SK-N-SH treated with all-trans-retinoic acid at 6 μM for 48 hours (cell line): ENCODE measurements around the gene OBSCN.

Experiments
- ATAC-seq: fragments of 200-7000 bp; cut with Tn5 transposase; 3 replicates; pipeline ENCODE4 v1.9.1; 2020; ENCODE audit warnings: mild to moderate bottlenecking, moderate library complexity
- BACH2 ChIP-seq: fragments of 250-450 bp; sonication (Bioruptor Pico); IDR thresholded peaks from 2 replicates; pipeline ENCODE4 v1.9.0; 2021; ENCODE audit warnings: mild to moderate bottlenecking, borderline replicate concordance
- CREB5 ChIP-seq: fragments of 250-450 bp; sonication (Bioruptor Pico); IDR thresholded peaks from 2 replicates; pipeline ENCODE4 v1.5.1; 2020; ENCODE audit warnings: low read depth, mild to moderate bottlenecking, moderate library complexity
- CSDC2 ChIP-seq: fragments of 250-450 bp; sonication (Bioruptor Pico); IDR thresholded peaks from 2 replicates; pipeline ENCODE4 v1.5.0; 2020; ENCODE audit warnings: mild to moderate bottlenecking, moderate library complexity
- CSRNP3 ChIP-seq: fragments of 250-450 bp; sonication (Bioruptor Pico); IDR thresholded peaks from 2 replicates; pipeline ENCODE4 v1.5.1; 2021; ENCODE audit warnings: mild to moderate bottlenecking, moderate library complexity
- ESRRG ChIP-seq: fragments of 250-450 bp; sonication (Bioruptor Pico); IDR thresholded peaks from 2 replicates; pipeline ENCODE4 v1.6.1; 2021; ENCODE audit warnings: mild to moderate bottlenecking
- GLIS3 ChIP-seq: fragments of 250-450 bp; sonication (Bioruptor Pico); IDR thresholded peaks from 2 replicates; pipeline ENCODE4 v1.5.0; 2020; ENCODE audit warnings: mild to moderate bottlenecking, moderate library complexity
- ISL1 ChIP-seq: fragments of 250-450 bp; sonication (Bioruptor Pico); IDR thresholded peaks from 2 replicates; pipeline ENCODE4 v2.1.2; 2022; ENCODE audit warnings: mild to moderate bottlenecking, moderate library complexity
- RARB ChIP-seq: fragments of 250-450 bp; sonication (Bioruptor Pico); IDR thresholded peaks from 2 replicates; pipeline ENCODE4 v1.8.0; 2021; ENCODE audit warnings: mild to moderate bottlenecking, moderate library complexity
- SNAI2 ChIP-seq: fragments of 250-450 bp; sonication (Bioruptor Pico); IDR thresholded peaks from 2 replicates; pipeline ENCODE4 v1.5.0; 2020; ENCODE audit warnings: mild to moderate bottlenecking, moderate library complexity
- TCF4 ChIP-seq: fragments of 250-450 bp; sonication (Bioruptor Pico); IDR thresholded peaks from 2 replicates; pipeline ENCODE4 v1.8.0; 2021; ENCODE audit warnings: mild to moderate bottlenecking, moderate library complexity, borderline replicate concordance
- TOX ChIP-seq: fragments of 250-450 bp; sonication (Bioruptor Pico); IDR thresholded peaks from 2 replicates; pipeline ENCODE4 v1.8.0; 2021; ENCODE audit warnings: mild to moderate bottlenecking, moderate library complexity, borderline replicate concordance
- ZC3H10 ChIP-seq: fragments of 250-450 bp; sonication (Bioruptor Pico); IDR thresholded peaks from 2 replicates; pipeline ENCODE4 v1.5.1; 2021; ENCODE audit warnings: mild to moderate bottlenecking, moderate library complexity
- ZFP3 ChIP-seq: fragments of 250-450 bp; sonication (Bioruptor Pico); IDR thresholded peaks from 2 replicates; pipeline ENCODE4 v1.5.0; 2020; ENCODE audit warnings: mild to moderate bottlenecking, moderate library complexity
- ZFP30 ChIP-seq: fragments of 450-650 bp; formaldehyde crosslinking; IDR thresholded peaks from 2 replicates; pipeline ENCODE4 v1.5.0; 2022; ENCODE audit warnings: mild to moderate bottlenecking, moderate library complexity
- ZNF565 ChIP-seq: fragments of 450-650 bp; formaldehyde crosslinking; conservative IDR thresholded peaks from 2 replicates; pipeline ENCODE4 v1.5.0; 2020; ENCODE audit warnings: low read depth, mild to moderate bottlenecking, moderate library complexity
- ZNF70 ChIP-seq: fragments of 450-650 bp; formaldehyde crosslinking; IDR thresholded peaks from 2 replicates; pipeline ENCODE4 v1.5.0; 2020; ENCODE audit warnings: mild to moderate bottlenecking, moderate library complexity
- ZNF8 ChIP-seq: fragments of 450-650 bp; formaldehyde crosslinking; IDR thresholded peaks from 2 replicates; pipeline ENCODE4 v1.5.0; 2020; ENCODE audit warnings: mild to moderate bottlenecking, moderate library complexity
- TF ChIP-seq, protein P1 (sequence below): fragments of 250-450 bp; sonication (Bioruptor Pico); IDR thresholded peaks from 2 replicates; pipeline ENCODE4 v1.8.0; 2020; ENCODE audit warnings: mild to moderate bottlenecking, moderate library complexity, borderline replicate concordance
- TF ChIP-seq, protein P2 (sequence below): fragments of 250-450 bp; sonication (Bioruptor Pico); IDR thresholded peaks from 2 replicates; pipeline ENCODE4 v1.5.0; 2020; ENCODE audit warnings: mild to moderate bottlenecking, moderate library complexity
- TF ChIP-seq, protein P3 (sequence below): fragments of 250-450 bp; sonication (Bioruptor Pico); IDR thresholded peaks from 2 replicates; pipeline ENCODE4 v1.8.0; 2021; ENCODE audit warnings: low read depth, mild to moderate bottlenecking, moderate library complexity, borderline replicate concordance

Gene OBSCN

GRCh38 chr1:228172591-228173527 lies 35.0 kb upstream of the OBSCN start:
- no peak for TF ChIP-seq CSDC2
- ATAC-seq = no peak

DNA sequence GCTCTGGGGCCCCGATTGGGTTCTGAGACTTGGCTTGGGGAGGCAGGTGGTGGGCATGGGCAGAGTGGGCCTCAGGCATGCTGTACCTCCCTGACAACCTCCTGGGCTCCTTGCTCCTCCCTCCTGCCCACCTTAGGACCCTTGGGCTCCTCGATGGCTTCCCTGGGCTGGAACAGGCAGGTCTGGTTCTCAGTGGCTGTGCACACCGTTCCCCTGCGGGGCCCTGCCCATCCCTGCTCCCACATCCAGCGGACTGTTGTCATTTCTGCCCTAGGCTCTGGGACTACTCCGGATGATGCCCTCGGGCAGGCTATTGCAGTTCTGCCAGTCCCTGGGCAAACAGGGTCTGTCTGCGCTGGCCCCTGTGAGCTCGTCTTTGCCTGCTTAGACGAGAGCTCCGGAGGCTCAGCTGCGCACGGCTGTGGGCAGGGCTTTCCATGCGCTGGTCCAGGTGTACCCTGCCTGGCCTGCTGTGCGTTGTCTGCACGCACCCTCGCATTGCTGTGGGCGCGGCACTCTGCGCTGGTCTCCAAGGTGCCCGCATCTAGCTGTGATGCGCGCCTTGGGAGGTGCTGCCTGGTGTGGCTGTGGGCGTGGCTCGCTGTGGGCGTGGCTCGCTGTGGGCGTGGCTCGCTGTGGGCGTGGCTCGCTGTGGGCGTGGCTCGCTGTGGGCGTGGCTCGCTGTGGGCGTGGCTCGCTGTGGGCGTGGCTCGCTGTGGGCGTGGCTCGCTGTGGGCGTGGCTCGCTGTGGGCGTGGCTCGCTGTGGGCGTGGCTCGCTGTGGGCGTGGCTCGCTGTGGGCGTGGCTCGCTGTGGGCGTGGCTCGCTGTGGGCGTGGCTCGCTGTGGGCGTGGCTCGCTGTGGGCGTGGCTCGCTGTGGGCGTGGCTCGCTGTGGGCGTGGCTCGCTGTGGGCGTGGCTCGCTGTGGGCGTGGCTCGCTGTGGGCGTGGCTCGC lies 34.0 kb upstream of the OBSCN start:
- peak; percentile 33 for ATAC-seq

DNA sequence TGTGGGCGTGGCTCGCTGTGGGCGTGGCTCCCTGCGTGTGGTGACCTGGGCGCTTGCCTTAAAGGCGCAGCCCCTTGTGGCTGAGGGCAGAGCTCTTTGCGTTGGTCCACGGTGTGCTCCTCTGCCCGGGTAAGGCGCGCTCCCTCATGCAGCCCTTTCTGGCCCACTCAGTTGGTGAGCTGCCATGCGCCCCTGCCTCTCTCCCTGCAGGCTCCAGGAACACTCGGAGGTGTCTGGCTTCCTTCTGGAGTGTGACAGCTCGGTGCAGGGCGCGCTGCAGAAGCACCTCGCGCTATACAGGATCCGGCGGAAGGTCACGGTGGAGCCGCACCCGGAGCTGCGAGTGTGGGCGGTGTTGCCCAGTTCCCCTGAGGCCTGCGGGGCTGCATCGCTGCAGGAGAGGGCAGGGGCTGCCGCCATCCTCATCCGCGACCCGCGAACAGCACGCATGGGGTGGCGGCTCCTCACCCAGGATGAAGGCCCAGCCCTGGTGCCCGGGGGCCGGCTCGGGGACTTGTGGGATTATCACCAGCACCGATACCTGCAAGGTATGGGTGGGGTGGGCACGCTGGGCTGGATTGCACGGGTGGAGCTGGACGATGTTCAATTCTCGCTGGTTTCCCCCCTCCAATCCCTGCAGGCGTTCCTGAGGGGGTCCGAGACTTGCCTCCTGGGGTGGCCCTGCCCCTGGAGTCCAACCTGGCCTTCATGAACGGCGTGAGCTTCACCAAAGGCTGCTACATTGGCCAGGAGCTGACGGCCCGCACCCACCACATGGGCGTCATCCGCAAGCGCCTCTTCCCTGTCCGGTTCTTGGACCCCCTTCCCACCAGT lies 33.1 kb upstream of the OBSCN start:
- ATAC-seq = peak; percentile 28
- TF ChIP-seq TCF4 (no peak), ZC3H10 (no peak), ISL1 (no peak), RARB (CRISPR knock-in tag) (no peak), ZNF565 (no peak), CSRNP3 (CRISPR knock-in tag) (no peak), ZNF70 (CRISPR knock-in tag) (no peak), ESRRG (CRISPR knock-in tag) (no peak), BACH2 (CRISPR knock-in tag) (no peak), TOX (CRISPR knock-in tag) (no peak), ZNF8 (no peak), SNAI2 (CRISPR knock-in tag) (no peak), CREB5 (no peak)
- TF ChIP-seq, protein P1, sequence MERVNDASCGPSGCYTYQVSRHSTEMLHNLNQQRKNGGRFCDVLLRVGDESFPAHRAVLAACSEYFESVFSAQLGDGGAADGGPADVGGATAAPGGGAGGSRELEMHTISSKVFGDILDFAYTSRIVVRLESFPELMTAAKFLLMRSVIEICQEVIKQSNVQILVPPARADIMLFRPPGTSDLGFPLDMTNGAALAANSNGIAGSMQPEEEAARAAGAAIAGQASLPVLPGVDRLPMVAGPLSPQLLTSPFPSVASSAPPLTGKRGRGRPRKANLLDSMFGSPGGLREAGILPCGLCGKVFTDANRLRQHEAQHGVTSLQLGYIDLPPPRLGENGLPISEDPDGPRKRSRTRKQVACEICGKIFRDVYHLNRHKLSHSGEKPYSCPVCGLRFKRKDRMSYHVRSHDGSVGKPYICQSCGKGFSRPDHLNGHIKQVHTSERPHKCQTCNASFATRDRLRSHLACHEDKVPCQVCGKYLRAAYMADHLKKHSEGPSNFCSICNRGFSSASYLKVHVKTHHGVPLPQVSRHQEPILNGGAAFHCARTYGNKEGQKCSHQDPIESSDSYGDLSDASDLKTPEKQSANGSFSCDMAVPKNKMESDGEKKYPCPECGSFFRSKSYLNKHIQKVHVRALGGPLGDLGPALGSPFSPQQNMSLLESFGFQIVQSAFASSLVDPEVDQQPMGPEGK (CRISPR knock-in tag) = no peak
- TF ChIP-seq, all 23 proteins: peak for 0

DNA sequence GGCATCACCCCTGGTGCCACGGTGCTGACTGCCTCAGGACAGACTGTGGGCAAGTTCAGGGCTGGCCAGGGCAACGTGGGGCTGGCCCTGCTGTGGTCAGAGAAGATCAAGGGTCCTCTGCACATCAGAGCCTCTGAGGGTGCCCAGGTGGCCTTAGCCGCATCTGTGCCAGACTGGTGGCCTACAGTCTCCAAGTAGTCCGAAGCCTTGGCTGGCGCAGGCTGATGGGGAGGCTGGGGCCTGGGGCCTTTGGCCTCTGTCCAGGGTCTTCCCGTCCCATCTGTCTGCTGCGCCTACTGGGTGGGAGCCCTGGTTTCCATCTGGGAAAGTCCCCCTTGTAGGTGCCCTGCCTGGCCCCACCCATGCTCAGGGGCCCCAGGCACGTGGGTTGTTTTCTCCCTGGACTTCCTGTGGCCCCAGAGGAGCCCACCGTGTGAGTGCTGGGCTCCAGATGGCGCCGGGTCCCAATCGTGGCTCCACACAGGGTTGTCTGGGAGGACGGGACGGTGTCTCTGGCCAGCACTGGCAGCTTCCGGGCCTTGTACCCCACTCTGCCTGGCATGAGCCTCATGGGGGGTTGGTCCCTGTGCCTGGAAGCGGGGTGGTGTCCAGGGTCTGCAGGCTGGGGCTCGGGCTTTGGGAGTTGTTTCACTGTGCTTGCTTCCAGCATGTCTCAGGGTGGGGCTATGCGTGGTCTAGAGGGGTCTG lies 32.4 kb upstream of the OBSCN start:
- TF ChIP-seq ZNF70 (CRISPR knock-in tag) (no peak), TCF4 (no peak), GLIS3 (CRISPR knock-in tag) (no peak), ZFP3 (no peak), ZFP30 (CRISPR knock-in tag) (no peak), ISL1 (no peak), ZNF8 (no peak), TOX (CRISPR knock-in tag) (no peak)
- TF ChIP-seq, protein P1 (CRISPR knock-in tag) = no peak
- TF ChIP-seq, protein P2, sequence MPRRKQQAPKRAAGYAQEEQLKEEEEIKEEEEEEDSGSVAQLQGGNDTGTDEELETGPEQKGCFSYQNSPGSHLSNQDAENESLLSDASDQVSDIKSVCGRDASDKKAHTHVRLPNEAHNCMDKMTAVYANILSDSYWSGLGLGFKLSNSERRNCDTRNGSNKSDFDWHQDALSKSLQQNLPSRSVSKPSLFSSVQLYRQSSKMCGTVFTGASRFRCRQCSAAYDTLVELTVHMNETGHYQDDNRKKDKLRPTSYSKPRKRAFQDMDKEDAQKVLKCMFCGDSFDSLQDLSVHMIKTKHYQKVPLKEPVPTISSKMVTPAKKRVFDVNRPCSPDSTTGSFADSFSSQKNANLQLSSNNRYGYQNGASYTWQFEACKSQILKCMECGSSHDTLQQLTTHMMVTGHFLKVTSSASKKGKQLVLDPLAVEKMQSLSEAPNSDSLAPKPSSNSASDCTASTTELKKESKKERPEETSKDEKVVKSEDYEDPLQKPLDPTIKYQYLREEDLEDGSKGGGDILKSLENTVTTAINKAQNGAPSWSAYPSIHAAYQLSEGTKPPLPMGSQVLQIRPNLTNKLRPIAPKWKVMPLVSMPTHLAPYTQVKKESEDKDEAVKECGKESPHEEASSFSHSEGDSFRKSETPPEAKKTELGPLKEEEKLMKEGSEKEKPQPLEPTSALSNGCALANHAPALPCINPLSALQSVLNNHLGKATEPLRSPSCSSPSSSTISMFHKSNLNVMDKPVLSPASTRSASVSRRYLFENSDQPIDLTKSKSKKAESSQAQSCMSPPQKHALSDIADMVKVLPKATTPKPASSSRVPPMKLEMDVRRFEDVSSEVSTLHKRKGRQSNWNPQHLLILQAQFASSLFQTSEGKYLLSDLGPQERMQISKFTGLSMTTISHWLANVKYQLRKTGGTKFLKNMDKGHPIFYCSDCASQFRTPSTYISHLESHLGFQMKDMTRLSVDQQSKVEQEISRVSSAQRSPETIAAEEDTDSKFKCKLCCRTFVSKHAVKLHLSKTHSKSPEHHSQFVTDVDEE = no peak
- TF ChIP-seq, protein P3, sequence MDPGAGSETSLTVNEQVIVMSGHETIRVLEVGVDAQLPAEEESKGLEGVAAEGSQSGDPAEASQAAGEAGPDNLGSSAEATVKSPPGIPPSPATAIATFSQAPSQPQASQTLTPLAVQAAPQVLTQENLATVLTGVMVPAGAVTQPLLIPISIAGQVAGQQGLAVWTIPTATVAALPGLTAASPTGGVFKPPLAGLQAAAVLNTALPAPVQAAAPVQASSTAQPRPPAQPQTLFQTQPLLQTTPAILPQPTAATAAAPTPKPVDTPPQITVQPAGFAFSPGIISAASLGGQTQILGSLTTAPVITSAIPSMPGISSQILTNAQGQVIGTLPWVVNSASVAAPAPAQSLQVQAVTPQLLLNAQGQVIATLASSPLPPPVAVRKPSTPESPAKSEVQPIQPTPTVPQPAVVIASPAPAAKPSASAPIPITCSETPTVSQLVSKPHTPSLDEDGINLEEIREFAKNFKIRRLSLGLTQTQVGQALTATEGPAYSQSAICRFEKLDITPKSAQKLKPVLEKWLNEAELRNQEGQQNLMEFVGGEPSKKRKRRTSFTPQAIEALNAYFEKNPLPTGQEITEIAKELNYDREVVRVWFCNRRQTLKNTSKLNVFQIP (CRISPR knock-in tag) = no peak
- ATAC-seq = no peak
